VCaP (cell line): Measurements from ENCODE around the gene CBLB.

Experiments used
- H3K27ac ChIP-seq: fragments of 450-650 bp; 2 replicates; pipeline ENCODE4 v1.5.1; 2017
- TF ChIP-seq, protein P1 (sequence below): fragments of 450-650 bp; conservative IDR thresholded peaks from 2 replicates; pipeline ENCODE4 v1.5.1; 2017; ENCODE audit warnings: mild to moderate bottlenecking, moderate library complexity

Gene CBLB

DNA sequence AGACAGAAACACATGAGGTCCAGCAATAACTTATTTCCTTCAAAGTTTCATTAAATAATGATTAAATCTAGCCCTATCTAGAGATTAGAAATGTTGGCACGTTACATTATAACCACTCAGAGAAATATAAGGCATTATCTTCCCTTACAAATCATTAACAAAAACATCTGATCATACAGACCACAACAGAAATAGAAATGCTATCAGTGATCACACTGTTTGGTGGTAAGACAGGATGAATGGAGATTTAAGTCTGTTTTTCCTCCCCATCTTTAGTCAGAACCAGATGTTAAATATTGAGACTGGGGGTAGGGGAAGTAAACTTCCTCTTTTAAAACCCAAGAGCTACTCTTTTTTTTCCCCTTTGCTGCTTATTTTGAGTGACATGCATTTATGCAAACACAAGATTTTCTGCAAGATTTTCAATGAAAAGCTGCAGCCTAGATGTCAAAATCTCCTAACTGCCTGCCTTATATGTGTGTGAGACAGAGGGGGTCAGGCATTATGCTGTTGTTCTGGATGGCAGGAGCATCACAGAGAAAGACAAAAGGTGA is 70.4 kb downstream of the CBLB start:
- no peak overlapping the region for H3K27ac ChIP-seq
- TF ChIP-seq, protein P1, sequence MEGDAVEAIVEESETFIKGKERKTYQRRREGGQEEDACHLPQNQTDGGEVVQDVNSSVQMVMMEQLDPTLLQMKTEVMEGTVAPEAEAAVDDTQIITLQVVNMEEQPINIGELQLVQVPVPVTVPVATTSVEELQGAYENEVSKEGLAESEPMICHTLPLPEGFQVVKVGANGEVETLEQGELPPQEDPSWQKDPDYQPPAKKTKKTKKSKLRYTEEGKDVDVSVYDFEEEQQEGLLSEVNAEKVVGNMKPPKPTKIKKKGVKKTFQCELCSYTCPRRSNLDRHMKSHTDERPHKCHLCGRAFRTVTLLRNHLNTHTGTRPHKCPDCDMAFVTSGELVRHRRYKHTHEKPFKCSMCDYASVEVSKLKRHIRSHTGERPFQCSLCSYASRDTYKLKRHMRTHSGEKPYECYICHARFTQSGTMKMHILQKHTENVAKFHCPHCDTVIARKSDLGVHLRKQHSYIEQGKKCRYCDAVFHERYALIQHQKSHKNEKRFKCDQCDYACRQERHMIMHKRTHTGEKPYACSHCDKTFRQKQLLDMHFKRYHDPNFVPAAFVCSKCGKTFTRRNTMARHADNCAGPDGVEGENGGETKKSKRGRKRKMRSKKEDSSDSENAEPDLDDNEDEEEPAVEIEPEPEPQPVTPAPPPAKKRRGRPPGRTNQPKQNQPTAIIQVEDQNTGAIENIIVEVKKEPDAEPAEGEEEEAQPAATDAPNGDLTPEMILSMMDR = no peak

DNA sequence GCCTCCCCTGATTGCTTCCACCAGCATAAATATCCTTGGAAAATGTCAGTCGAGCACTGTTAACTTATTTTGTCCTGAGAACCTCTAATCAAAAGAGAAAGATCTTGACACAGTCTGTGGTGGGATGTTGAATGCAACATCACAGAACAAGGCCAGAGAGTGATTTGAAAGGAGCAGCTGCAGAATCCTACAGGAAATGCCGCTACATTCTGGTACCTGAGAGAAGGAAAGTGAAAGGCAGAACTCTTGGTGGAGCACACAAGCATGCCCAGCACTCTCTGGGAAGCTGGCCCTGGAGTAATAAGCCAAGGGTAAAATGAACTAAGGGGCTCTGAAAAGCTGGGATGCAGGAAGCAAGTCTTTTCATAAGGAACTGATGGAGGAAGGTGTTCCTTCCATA is 75.8 kb downstream of the CBLB start:
- H3K27ac ChIP-seq = no peak overlapping the region
- TF ChIP-seq, protein P1 = no peak

DNA sequence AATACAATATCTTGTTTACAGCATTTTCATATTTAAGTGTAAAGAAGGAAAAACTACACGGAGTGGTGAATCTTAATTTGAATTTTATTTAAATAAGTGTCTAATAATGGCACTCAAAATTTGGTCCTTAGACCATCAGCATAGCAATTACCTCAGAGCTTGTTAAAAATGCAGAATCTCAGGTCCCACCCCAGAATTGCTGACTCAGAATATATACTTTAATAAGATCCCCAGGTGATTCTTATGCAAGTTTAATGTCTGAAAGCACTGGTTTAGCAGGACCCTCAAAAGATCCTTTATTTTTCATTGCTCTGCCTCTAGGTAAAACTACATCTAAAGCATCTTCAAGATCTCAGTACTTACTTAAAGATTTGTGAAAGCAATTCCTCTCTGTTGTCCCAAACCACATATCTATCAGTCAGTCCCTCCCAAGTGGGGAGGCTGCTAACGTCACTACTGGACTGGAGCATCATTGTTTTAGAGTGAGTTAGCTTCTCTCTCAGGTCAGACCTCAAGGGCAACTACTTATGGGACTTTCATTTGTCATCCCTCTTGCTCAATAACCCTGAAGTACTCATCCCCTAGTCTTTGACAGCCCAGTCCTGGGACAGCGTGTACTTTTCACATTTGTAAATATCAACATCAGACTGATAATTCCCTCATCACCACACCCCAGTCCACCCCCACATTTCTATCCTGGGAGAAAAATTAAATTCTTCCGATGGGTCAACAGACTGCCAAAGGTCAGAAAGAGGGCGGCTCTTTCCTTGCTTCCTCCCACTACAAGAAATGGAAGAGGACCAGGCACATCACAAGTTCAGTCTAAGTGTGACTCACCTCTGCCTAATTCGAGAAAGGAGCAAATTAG is 76.7 kb downstream of the CBLB start:
- TF ChIP-seq, protein P1 = no peak
- no peak overlapping the region for H3K27ac ChIP-seq

DNA sequence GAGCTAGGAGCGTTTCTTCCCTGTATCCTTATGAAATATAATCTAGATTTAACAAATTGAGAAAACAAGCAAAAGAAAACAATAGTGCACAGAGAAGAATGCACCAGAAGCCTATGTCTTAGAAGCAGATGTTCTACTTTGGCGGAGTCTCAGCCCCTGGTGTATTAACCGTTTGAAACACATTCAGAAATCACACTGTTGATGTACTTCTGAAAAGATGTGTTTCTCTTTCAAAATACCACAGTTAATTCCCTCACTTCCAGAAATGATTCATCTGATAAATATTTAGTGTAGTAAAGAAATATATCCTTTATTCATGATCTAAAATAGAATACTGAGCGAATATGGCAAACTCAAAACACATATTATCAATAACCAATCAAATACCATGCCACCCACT is 77.7 kb downstream of the CBLB start:
- H3K27ac ChIP-seq = no peak overlapping the region
- TF ChIP-seq, protein P1 = no peak

DNA sequence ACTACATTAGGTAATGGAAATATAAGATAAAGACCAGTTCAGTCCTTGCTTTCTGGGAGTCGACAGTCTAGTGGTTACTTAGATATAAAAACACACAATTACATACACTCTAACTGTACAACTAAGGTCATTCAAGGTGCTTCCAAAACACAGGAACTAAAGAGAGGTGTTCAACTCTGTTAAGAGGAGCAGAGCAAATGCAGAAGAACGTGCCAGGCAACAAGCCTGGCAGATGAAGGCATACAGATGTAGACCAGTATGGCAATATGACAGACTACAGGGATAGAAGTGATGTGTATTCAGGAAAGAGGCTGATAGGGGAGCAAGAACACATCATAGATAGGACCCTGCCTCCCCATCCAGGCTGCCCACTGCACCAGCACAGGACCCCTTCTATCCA is 78.3 kb downstream of the CBLB start:
- no peak overlapping the region for H3K27ac ChIP-seq
- TF ChIP-seq, protein P1 = no peak

DNA sequence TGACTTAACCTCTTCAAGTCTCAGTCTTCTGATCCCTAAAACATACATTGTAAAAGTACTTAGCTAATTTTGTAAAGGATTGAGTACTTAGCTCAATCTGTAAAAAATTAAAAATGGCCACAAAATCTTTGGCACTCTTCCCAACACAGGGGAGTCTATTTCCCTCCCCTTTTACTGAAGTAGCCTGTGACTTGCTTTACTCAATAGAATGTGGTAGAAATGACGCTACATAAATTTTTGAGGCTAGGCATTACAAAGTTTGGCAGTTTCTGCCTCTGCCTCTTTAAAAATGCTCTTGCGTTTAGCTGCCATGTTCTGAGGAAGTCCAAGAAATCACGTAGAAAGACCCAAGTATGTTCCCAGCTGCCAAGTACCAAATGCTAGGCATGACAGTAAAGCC is 80.2 kb downstream of the CBLB start:
- TF ChIP-seq, protein P1 = no peak
- no peak overlapping the region for H3K27ac ChIP-seq

DNA sequence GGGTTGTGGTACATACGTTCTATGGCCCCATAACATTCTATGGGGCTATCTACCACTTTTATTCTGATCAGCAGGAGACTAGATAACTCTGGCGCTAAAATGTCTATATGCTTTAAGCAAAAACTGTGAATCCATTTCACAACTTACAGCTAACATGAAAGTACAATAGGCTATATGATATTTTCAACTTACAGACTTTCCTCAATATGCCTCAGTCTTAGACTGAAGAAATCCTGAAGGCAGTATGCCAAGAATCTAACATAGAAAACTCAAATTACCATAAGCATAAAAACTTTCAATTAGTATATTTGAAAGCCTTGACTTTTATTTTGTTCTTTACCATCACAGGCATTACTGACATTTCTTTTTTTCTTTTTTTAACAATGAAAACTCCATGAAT is 81.4 kb downstream of the CBLB start:
- H3K27ac ChIP-seq = no peak overlapping the region
- TF ChIP-seq, protein P1 = no peak
